Activated T-cell treated with anti-CD3 and anti-CD28 coated beads, Interleukin-2, amount 50 U/mL, for 48 hours (primary cell): Measurements from ENCODE around the gene SEPTIN1.

Experiments
- DNase-seq, 2 experiments: peaks; one replicate each; pipeline ENCODE4 v3.0.0-alpha.2; 2020

Gene SEPTIN1, protein sequence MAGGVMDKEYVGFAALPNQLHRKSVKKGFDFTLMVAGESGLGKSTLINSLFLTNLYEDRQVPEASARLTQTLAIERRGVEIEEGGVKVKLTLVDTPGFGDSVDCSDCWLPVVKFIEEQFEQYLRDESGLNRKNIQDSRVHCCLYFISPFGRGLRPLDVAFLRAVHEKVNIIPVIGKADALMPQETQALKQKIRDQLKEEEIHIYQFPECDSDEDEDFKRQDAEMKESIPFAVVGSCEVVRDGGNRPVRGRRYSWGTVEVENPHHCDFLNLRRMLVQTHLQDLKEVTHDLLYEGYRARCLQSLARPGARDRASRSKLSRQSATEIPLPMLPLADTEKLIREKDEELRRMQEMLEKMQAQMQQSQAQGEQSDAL

GRCh38 chr16:30382111-30382881 lies at the start of gene SEPTIN1:
Gene SEPTIN1, minus strand, starts transcription at chr16:30382561. Its CDS starts 19 bp downstream, at chr16:30382542.
- DNase-seq: peak; percentile 86 to 87

DNA sequence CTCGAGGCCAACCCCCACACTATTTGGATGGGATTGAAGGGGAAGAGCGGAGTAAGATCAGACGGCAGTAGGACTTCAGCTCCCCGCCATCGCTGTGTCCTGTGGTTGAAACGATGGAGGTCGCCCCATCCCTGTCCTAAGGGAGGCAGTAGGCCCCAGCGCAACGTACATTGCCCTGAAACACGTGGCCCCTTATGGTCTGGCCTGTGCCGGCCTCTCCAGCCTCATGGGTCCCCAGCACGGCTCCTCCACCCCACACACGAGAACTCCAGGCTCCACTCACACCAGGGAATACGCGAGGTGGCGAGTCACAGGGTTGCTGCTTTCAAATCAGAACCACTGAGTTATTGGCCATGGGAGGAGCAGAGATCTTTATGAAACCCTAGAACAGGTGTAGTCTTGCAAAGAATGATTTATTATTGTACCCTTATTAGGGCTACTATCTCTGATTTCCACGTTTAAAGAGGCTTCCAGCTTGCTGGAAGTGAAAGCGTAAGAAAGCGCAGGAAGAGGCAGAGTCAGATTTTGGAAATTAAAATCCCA lies 48.1 kb upstream of the SEPTIN1 start:
- no peak for DNase-seq

- DNase-seq: peak; percentile 97 to 98
Measured at GRCh38 chr16:30429678-30430427, 47.5 kb upstream of the SEPTIN1 start, which contains the start of gene DCTPP1. Gene DCTPP1, minus strand, starts transcription at chr16:30430030. Its CDS starts 50 bp downstream, at chr16:30429980.

DNA sequence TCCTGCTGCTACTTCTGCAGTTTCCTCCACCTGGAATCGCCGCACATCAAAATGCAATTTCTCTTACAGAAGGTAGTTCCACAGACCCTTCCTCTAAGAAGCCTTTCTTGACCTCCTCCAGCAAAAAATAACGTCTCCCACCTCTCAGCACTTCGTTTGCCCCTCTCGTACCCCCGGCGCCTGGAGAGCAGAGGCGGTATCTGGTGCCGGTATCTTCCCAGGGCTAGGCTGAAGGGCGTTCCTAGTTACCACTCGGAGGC lies 47.0 kb upstream of the SEPTIN1 start:
- DNase-seq: no peak

GRCh38 chr16:30428055-30428454 lies 45.7 kb upstream of the SEPTIN1 start:
- no peak for DNase-seq

DNA sequence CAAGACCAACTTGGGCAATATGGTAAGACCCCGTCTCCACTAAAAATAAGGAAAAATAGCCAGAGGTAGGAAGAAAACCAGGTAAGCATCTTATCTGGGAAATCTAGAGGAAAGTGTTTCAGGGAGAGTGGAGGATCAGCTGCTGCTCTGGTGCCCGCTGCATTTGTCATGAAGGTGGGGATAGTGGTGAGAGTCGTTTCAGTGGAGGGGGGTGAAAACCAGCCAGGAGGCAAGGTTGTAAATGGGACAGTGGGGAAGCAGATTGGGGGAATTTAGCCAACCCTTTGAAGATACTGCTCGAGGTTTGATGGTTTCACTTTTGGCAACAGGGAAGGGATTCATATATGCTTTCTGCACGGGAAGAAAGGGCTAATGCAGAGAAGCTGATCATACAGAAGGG lies 38.6 kb upstream of the SEPTIN1 start:
- DNase-seq: no peak

DNA sequence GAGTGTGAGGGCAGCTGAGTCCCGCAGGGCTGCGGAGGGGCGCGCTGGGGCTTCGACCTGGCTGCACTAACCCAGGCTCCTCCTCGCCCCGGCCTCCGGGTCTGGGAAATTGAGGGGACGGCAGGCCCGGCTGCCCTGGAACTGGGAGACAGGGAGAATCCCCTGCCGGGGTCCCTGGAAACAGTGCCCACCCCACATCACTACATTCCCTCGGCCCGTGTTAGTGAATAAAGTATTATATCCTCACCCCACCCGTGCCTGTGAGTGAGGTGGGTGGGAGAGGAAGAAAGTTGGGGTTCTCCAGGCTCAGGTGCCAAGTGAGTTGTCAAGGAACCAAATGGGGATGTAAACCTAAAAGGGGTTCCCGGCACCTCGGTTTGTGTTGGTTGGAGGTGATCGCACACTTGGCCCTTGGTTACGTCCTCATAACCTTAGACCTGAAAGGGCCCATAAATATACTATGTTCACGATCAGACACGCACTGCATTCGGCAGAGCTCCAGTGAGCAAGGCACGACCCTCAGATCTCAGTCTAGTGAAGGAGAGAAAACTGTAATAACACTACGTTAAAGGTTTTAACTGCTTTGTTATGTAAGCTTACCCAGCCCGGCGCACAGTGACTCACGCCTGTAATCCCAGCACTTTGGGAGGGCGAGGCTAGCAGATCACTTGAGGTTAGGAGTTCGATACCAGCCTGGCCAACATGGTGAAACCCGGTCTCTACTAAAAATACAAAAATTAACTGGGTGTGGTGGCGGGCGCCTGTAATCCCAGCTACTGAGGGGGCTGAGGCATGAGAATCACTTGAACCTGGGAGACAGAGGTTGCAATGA lies 36.2 kb upstream of the SEPTIN1 start:
- no peak for DNase-seq

- DNase-seq: peak; percentile 89 to 93
Measured at GRCh38 chr16:30417529-30418349, 35.4 kb upstream of the SEPTIN1 start.

DNA sequence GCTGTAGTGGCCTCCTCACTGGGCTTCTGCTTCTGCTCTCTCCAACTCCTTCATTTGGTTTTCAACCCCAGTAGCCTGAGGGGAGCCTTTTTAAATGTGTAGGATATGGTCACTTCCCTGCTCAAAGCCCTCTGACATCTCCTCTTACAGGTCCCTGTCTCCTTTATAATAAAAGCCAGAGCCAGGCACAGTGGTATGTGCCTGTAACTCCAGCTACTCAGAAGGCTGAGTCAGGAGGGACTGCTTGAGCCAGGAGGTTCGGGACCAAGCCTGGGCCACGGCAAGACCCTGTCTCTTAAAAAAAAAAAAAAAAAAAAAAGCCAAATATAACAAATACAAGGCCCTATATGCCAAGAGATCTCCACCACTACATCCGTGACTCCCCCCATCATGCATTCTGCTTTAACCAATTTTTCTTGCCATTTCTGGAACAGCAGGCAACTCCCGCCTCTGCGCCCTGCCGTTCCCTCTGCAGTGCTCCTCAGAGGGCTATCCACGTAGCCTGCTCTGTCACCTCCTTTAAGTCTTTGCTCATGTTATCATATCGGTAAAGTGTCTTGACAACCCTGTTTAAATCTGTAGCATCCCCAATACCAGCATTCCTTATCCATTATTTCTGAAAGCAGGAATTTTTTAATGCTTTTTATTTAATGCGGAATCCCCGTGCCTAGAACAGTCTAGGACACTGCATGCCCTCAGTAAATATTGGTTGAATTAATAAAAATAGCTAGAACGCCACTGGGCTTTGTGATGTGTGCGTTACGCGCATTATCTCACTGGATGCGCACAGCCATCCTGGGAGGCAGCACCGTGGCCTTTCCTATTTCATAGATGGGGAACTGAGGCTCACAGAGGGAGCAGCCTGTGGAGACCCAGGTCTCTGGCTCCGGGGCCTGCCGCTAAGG lies 34.5 kb upstream of the SEPTIN1 start:
- DNase-seq: no peak

- no peak for DNase-seq
Measured at GRCh38 chr16:30416047-30416603, 33.8 kb upstream of the SEPTIN1 start.

DNA sequence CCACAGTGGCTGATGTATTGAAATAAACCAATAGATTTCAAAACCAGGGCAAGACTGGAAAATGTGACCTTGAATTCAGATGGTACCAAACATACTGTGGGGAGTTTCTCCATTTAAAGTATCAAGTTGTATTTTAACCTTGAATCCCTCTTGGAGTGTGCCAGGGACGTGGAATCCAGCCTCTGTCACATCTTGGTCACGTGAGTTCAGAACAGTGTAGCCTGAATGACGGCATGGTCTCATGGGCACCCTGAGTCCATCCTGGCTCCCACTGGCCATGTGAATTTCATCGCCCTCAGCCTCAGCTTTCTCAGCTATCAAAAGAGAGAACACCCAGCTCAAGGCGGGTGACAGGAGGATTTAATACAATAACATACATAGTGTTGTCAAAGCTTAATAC lies 31.8 kb upstream of the SEPTIN1 start:
- DNase-seq: no peak

DNA sequence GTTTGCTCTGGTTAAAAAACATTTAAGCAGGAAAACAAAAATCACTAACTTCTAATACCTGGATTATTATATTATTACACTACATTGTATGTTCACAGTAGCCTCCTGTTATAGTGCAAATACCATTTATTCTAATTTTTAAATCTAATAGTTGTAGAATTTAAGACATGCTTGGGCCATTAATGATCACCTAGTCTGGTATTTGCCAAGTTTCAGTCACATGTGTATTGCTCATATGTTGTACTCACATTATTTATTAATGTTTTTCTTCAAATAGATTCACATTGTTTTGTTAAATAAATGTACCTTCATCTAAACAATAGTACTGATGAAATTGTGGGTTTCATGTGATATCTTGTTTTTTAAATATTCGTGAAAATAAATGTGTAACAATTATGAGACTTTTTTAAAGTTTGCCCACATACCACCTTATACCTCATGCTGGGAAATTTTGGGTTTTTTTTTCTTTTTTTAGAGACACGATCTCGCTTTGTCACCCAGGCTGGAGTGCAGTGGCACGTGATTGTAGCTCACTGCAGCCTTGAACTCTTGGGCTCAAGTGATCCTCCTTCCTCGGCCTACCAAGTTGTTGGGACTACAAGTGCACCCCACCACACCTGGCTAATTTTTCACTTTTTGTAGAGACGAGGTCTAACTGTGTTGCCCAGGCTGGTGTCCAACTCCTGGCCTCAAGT lies 30.9 kb upstream of the SEPTIN1 start:
- no peak for DNase-seq

DNA sequence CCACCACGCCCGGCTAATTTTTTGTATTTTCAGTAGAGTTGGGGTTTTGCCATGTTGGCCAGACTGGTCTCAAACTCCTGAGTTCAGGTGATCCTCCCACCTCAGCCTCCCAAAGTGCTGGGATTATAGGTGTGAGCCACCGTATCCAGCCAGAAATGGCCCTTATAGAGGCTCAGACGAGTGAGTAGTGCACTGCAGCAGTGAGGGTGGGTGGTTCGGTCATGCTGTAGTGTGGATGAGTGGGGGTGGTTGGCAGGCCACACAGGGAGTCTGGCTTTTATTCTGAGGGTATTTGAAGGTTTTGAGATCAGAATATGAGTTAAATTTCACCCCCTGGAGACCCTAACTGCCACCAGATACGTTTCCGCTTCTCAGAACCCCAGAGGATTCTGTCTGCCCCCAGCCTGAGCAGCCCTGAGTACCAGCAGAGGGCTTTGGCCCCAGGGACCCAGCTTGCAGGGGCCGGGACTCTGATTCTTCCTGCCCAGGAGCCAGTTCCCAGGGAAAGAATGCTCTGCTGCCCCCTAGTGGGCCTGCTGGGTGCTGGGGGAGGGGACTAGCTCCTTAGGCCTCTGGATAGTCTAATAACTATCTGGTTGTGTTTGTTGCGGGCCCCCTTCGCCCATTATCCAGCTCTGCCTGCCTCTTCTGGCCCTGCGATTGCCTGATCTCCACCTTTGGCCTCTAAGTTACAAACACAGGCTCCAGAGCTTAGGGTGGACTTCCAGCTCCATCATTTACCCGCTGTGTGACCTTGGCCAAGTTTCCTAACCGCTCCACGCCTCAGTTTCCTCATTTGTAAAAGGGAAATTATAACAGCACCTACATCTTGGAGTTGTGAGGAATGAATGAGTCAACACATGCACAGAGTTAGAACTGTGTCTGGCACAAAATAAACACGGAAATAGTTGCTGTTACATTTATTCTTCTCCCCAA lies 27.0 kb upstream of the SEPTIN1 start:
- DNase-seq: peak; percentile 96 to 98

DNA sequence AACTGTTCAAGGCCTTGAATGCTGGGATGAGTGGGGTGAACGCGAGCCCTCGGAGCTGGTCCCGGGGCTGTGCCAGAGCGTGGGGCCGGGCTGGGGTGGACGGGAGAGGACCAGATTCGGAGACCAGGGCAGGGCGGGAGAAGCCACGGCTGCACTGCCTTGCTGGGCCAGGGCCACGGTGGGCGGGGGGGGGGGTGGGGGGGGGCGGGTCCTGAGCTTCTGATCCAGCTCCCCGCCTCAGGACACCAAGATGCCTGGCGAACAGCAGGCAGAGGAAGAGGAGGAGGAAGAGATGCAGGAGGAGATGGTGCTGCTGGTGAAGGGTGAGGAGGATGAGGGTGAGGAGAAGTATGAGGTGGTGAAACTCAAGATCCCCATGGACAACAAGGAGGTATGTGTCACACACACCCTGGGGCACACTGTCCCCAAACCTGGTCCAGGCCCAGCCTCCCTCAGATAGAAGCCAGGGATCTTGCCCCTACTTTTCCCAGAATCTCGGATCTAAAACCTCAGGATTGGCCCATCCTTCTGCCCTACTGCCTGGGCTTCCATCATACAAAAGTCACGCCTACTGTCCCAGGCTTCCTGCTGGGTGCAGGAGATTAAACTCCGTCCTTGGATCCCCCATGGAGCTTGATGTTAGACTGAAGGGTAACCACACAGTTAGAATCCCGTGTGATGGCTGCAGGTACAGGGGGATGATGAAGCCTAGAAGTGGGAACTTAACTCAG lies 25.6 kb upstream of the SEPTIN1 start:
- peak in 1 of 2 experiments; percentile 43 for DNase-seq

GRCh38 chr16:30407102-30407803 lies 24.9 kb upstream of the SEPTIN1 start, which contains the start of gene ZNF771:
Gene ZNF771, plus strand, starts transcription at chr16:30407606. Its CDS starts 448 bp downstream, at chr16:30408054.
- DNase-seq: peak; percentile 96 to 97

- DNase-seq: no peak
Measured at GRCh38 chr16:30406795-30407101, 24.4 kb upstream of the SEPTIN1 start.
